Kidney epithelial cell (primary cell): Measurements from ENCODE around the gene WDR82. TPM values are rescaled to one million over a fixed set of nuclear protein-coding genes. Genes with fewer than 3 reads are reported as not detected.

ENCODE experiments used
- DNase-seq: peaks from one replicate; pipeline ENCODE4 v3.0.0-alpha.2; 2010; ENCODE audit warnings: low read depth
- H3K27me3 ChIP-seq: 2 replicates; pipeline ENCODE4 v1.6.0; 2011; ENCODE audit warnings: low read length; ENCODE audit not compliant: control insufficient read depth, insufficient read depth
- H3K36me3 ChIP-seq: 2 replicates; pipeline ENCODE4 v1.5.1; 2011; ENCODE audit warnings: low read length; ENCODE audit not compliant: control insufficient read depth, insufficient read depth
- H3K4me3 ChIP-seq: 2 replicates; pipeline ENCODE4 v1.5.1; 2011; ENCODE audit warnings: low read depth, mild to moderate bottlenecking, control low read depth, low read length
- total RNA-seq: library from RNA; depleted of rRNA; stranded (reverse); fragments of >200 nt; gene quantifications from 2 replicates; pipeline ENCODE4 v1.2.3, GENCODE V29; 2015
- TF ChIP-seq, protein P1 (sequence below): IDR thresholded peaks from 2 replicates; pipeline ENCODE4 v1.5.1; 2011; ENCODE audit warnings: mild to moderate bottlenecking, moderate library complexity, low read length, control low read depth, inconsistent platforms; ENCODE audit not compliant: insufficient read depth, poor library complexity, severe bottlenecking

The WDR82 gene
- total RNA-seq, 1 donor from 2014 or later = 49.0 TPM

GRCh38 chr3:52236424-52236886 lies 42.0 kb downstream of the WDR82 start:
- no peak for DNase-seq
- no peak overlapping the region for H3K4me3 ChIP-seq
- TF ChIP-seq, protein P1, sequence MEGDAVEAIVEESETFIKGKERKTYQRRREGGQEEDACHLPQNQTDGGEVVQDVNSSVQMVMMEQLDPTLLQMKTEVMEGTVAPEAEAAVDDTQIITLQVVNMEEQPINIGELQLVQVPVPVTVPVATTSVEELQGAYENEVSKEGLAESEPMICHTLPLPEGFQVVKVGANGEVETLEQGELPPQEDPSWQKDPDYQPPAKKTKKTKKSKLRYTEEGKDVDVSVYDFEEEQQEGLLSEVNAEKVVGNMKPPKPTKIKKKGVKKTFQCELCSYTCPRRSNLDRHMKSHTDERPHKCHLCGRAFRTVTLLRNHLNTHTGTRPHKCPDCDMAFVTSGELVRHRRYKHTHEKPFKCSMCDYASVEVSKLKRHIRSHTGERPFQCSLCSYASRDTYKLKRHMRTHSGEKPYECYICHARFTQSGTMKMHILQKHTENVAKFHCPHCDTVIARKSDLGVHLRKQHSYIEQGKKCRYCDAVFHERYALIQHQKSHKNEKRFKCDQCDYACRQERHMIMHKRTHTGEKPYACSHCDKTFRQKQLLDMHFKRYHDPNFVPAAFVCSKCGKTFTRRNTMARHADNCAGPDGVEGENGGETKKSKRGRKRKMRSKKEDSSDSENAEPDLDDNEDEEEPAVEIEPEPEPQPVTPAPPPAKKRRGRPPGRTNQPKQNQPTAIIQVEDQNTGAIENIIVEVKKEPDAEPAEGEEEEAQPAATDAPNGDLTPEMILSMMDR = no peak
- H3K27me3 ChIP-seq = no peaks in the 10 kb centered on the region
- H3K36me3 ChIP-seq = peaks cover 1% of the 10 kb centered on the region

DNA sequence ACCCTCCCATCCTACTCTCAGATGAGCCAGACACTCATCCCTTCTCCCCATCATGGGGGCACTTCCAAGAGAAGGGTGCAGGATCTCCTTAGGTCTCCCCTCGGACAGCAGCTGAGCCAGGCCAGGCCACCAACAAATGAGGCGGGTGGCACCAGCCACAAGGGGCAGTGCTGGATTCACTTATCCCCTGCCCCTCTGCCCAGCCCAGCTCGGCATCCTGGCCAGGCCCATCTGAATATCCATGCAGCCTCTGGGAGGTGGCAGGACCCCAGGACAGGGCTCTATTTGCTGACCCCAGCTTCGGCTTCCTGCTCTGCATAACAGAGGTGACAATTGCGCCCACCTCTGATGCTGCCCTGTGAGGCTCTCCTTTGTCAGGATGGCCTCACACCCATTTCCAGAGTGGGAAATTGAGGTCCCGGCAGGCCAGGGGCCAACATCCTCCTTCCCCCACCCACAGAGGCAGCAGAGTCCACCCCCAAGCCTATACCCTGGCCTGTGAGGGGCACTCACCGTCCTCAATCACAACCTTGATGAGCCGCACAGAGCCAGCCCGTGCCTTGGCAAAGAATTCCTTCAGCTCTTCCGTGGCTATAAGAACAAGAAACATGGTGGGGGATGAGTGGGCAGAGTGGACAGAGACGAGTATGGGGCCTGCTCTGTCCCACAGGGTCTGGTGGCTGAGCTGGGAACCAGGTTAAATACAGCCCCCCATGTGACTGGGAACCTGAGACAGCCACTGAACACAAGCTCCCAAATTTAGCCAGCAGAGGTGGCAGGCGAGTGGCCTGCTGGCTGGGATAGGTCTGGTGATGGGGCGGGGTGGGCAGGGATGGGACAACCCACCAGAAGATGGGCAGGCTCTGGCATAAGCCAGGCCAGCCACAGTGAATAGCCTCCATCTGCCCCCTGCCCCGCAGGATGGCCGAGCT lies 43.7 kb downstream of the WDR82 start:
- TF ChIP-seq, protein P1 = no peak
- H3K36me3 ChIP-seq = peaks cover 6% of the 10 kb centered on the region
- no peaks in the 10 kb centered on the region for H3K27me3 ChIP-seq
- H3K4me3 ChIP-seq = no peak overlapping the region
- no peak for DNase-seq

- TF ChIP-seq, protein P1 = no peak
- no peak overlapping the region for H3K4me3 ChIP-seq
- DNase-seq = no peak
- peaks cover 8% of the 10 kb centered on the region for H3K36me3 ChIP-seq
- H3K27me3 ChIP-seq = no peaks in the 10 kb centered on the region
These were observed 44.5 kb downstream of the WDR82 start for GRCh38 chr3:52233968-52234367.

- Histone ChIP-seq H3K27me3 (no peaks in the 10 kb centered on the region), H3K36me3 (peaks cover 8% of the 10 kb centered on the region), H3K4me3 (no peak overlapping the region)
- TF ChIP-seq, protein P1 = no peak
- no peak for DNase-seq
These were observed 45.3 kb downstream of the WDR82 start for GRCh38 chr3:52233108-52233591.

- H3K4me3 ChIP-seq = no peak overlapping the region
- DNase-seq = no peak
- H3K27me3 ChIP-seq = no peaks in the 10 kb centered on the region
- H3K36me3 ChIP-seq = peaks cover 8% of the 10 kb centered on the region
- TF ChIP-seq, protein P1 = peak; percentile 3
These were observed 46.0 kb downstream of the WDR82 start for GRCh38 chr3:52232279-52233107.
